Lower lobe of right lung (tissue), 2 donors: ENCODE measurements around the gene RIPOR3. TPM values are rescaled to one million over a fixed set of nuclear protein-coding genes. Genes with fewer than 3 reads are reported as not detected.
A peak's percentile ranks its signal among the peaks of the same experiment; 100 is the strongest.

Experiments
- ATAC-seq, 2 donors: fragments of 200-7000 bp; cut with Tn5 transposase; one replicate each; pipeline ENCODE4 v1.9.1; 2020 to 2022; ENCODE audit warnings: mild to moderate bottlenecking in 2 of 2, moderate library complexity in 2 of 2
- DNase-seq: peaks from one replicate; pipeline ENCODE4 v3.0.0-alpha.2; 2020
- H3K27ac ChIP-seq: fragments of 200-600 bp; one replicate; pipeline ENCODE4 v1.8.0; 2022
- H3K27me3 ChIP-seq: fragments of 200-600 bp; one replicate; pipeline ENCODE4 v1.8.0; 2022; ENCODE audit warnings: low read depth
- H3K36me3 ChIP-seq: fragments of 200-600 bp; one replicate; pipeline ENCODE4 v1.8.0; 2022; ENCODE audit warnings: mild to moderate bottlenecking
- H3K4me1 ChIP-seq: fragments of 200-600 bp; one replicate; pipeline ENCODE4 v1.8.0; 2022
- H3K4me3 ChIP-seq: fragments of 200-600 bp; one replicate; pipeline ENCODE4 v1.8.0; 2022; ENCODE audit warnings: mild to moderate bottlenecking
- H3K9me3 ChIP-seq: fragments of 200-600 bp; one replicate; pipeline ENCODE4 v1.8.0; 2022
- intact Hi-C: fragments of 100-400 bp; cut with DNase I; formaldehyde crosslinking; loops from one replicate; pipeline ENCODE4 v1.11.0; 2022
- microRNA-seq: library from miRNA; unstranded; fragments of <30 nt; microRNA quantifications from one replicate; pipeline ENCODE4 v1.2.0, GENCODE V29; 2020; ENCODE audit warnings: borderline number of aligned reads
- total RNA-seq: library from RNA; stranded (reverse); fragmentation: NEBNext Ultra II Directional; extraction: Animal tissue kit (Norgen Biotek cat#: 25700); gene quantifications from one replicate; pipeline ENCODE4 v1.2.1, GENCODE V29; 2021
- TF ChIP-seq, protein P1 (sequence below): fragments of 200-600 bp; IDR thresholded peaks from one replicate; pipeline ENCODE4 v1.8.0; 2022; ENCODE audit warnings: antibody characterized with exemption, mild to moderate bottlenecking
- donor health status: DM: no; HTN: yes; CAD: no; lungs with severe emphysema.

RIPOR3 gene
- total RNA-seq, 1 donor from 2014 or later: 11.0 TPM

GRCh38 chr20:50537546-50538201 is 153.7 kb downstream of the RIPOR3 start:
- Histone ChIP-seq H3K4me3 (no peak overlapping the region), H3K9me3 (no peaks in the 10 kb centered on the region), H3K27me3 (no peaks in the 10 kb centered on the region), H3K36me3 (no peaks in the 10 kb centered on the region), H3K4me1 (peaks cover 88% of the 10 kb centered on the region), H3K27ac (peak overlapping the region; percentile 72)
- ATAC-seq (peak; percentile 36 to 44), DNase-seq (no peak)
- TF ChIP-seq, protein P1, sequence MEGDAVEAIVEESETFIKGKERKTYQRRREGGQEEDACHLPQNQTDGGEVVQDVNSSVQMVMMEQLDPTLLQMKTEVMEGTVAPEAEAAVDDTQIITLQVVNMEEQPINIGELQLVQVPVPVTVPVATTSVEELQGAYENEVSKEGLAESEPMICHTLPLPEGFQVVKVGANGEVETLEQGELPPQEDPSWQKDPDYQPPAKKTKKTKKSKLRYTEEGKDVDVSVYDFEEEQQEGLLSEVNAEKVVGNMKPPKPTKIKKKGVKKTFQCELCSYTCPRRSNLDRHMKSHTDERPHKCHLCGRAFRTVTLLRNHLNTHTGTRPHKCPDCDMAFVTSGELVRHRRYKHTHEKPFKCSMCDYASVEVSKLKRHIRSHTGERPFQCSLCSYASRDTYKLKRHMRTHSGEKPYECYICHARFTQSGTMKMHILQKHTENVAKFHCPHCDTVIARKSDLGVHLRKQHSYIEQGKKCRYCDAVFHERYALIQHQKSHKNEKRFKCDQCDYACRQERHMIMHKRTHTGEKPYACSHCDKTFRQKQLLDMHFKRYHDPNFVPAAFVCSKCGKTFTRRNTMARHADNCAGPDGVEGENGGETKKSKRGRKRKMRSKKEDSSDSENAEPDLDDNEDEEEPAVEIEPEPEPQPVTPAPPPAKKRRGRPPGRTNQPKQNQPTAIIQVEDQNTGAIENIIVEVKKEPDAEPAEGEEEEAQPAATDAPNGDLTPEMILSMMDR: no peak
- intact Hi-C loops: no loop called here

DNA sequence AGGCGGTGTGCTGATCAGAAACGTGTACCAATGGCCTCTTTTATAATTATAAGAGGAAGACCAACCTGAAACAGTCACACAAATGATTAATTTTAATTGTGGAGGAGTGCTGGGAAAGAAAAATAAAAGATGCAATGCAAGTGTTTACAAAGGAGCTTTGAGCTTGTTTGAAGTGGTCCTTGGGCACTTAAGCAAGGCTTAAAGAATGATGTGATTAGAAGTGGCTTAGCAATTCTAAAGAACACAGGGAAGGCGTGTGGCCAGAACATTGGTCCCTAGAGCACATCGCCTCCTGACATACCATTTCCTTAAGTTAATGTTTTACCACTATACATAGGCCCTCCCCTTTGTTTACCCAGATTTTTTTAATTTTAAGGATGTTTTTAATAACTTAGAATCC is 155.0 kb downstream of the RIPOR3 start:
- Histone ChIP-seq H3K27me3 (no peaks in the 10 kb centered on the region), H3K4me1 (peaks cover 88% of the 10 kb centered on the region), H3K36me3 (no peaks in the 10 kb centered on the region), H3K27ac (peak overlapping the region; percentile 46), H3K9me3 (no peaks in the 10 kb centered on the region), H3K4me3 (no peak overlapping the region)
- TF ChIP-seq, protein P1: no peak
- peak; percentile 68 to 81 for ATAC-seq
- no peak for DNase-seq
- intact Hi-C loops: no loop called here

Small RNA genes within 50 kb of the gene (microRNA-seq; reads per million reads assigned to microRNA genes)
- gene MIR1302-5 (not detected), gene MIR645 (not detected)

Other genes starting within 250 kb of the RIPOR3 start
- gene PTPN1, start 181.2 kb downstream of the RIPOR3 start, total RNA-seq: 78.2 TPM
- gene PARD6B, start 40.0 kb upstream of the RIPOR3 start, total RNA-seq: 32.5 TPM
- 3.9 TPM for gene BCAS4, start 103.5 kb upstream of the RIPOR3 start, total RNA-seq
- 58.3 TPM for gene ADNP, start 239.9 kb upstream of the RIPOR3 start, total RNA-seq